Testis (tissue), 3 donors: Measurements from ENCODE around the gene STARD9. TPM values are rescaled to one million over a fixed set of nuclear protein-coding genes. Genes with fewer than 3 reads are reported as not detected.

ENCODE experiments used
- DNase-seq: peaks from one replicate; pipeline ENCODE4 v3.0.0-alpha.2; 2019
- H3K27ac ChIP-seq, 2 donors: fragments of 200-600 bp; sonication (generic); one replicate each; pipeline ENCODE4 v1.5.1; 2019
- H3K27me3 ChIP-seq: fragments of 200-600 bp; sonication (generic); one replicate; pipeline ENCODE4 v1.5.1; 2019
- H3K36me3 ChIP-seq: fragments of 200-600 bp; sonication (generic); one replicate; pipeline ENCODE4 v1.5.1; 2017; ENCODE audit warnings: low read depth; ENCODE audit errors: missing control alignments
- H3K4me1 ChIP-seq: fragments of 200-600 bp; sonication (generic); one replicate; pipeline ENCODE4 v1.5.1; 2019
- H3K4me3 ChIP-seq, 2 donors: fragments of 200-600 bp; sonication (generic); one replicate each; pipeline ENCODE4 v1.5.1; 2017 to 2019
- H3K9me3 ChIP-seq: fragments of 200-600 bp; sonication (generic); one replicate; pipeline ENCODE4 v1.5.1; 2017
- CTCF ChIP-seq, 3 experiments: fragments of 450-650 bp in 2 of 3; fragments of 200-600 bp in 1 of 3; sonication (generic) in 1 of 3; IDR thresholded peaks; one replicate each; pipeline ENCODE4 v1.5.1; 2016 to 2019; ENCODE audit warnings: antibody characterized with exemption in 3 of 3, mild to moderate bottlenecking in 2 of 3, moderate library complexity in 1 of 3
- POLR2A ChIP-seq: fragments of 450-650 bp; IDR thresholded peaks from one replicate; pipeline ENCODE4 v1.6.1; 2017; ENCODE audit warnings: antibody characterized with exemption, mild to moderate bottlenecking, moderate library complexity
- WGBS, 2 donors: methylation state at CpG; one replicate each; pipeline ENCODE4 v1.1.5; 2018; 5-methylcytosine and 5-hydroxymethylcytosine counted together
- intact Hi-C: fragments of 100-400 bp; cut with DNase I; formaldehyde crosslinking; loops from one replicate; pipeline ENCODE4 v1.15.1; 2023; ENCODE audit warnings: low total_unique reads
- polyA plus RNA-seq: library from polyadenylated mRNA; stranded (reverse); fragments of 350-450 nt; fragmentation: Illumina TruSeq; extraction: RNeasy Lipid Tissue Mini Kit (QIAGEN cat#74804); gene quantifications from one replicate; pipeline ENCODE4 v1.2.3, GENCODE V29; 2014; ENCODE audit warnings: low read depth, low replicate concordance; ENCODE audit not compliant: insufficient read depth
- total RNA-seq, 2 donors: library from RNA; depleted of rRNA; stranded (reverse); fragments of >200 nt; gene quantifications; one replicate each; pipeline ENCODE4 v1.2.3, GENCODE V29; 2016

Gene STARD9
- total and polyA plus RNA-seq, 3 donors from 2014 or later: 41.1 to 137 (median 132) TPM

- intact Hi-C loops: no loop called here
- 0 to 2% methylated on average over 9 of the region's 9 CpGs for WGBS, 2 donors
- TF ChIP-seq POLR2A: no peak
- TF ChIP-seq CTCF (IDR thresholded peaks at IDR 0.05): no peak
- peaks cover 17% of the 10 kb centered on the region for H3K4me1 ChIP-seq
- H3K27me3 ChIP-seq: no peaks in the 10 kb centered on the region
- peak overlapping the region; percentile 81 to 91 for H3K4me3 ChIP-seq
- peak overlapping the region; percentile 91 to 94 for H3K27ac ChIP-seq
- no peak for DNase-seq
- H3K9me3 ChIP-seq: no peaks in the 10 kb centered on the region
- H3K36me3 ChIP-seq: no peaks in the 10 kb centered on the region
These were observed 27.5 kb upstream of the STARD9 start for GRCh38 chr15:42547918-42548248.

DNA sequence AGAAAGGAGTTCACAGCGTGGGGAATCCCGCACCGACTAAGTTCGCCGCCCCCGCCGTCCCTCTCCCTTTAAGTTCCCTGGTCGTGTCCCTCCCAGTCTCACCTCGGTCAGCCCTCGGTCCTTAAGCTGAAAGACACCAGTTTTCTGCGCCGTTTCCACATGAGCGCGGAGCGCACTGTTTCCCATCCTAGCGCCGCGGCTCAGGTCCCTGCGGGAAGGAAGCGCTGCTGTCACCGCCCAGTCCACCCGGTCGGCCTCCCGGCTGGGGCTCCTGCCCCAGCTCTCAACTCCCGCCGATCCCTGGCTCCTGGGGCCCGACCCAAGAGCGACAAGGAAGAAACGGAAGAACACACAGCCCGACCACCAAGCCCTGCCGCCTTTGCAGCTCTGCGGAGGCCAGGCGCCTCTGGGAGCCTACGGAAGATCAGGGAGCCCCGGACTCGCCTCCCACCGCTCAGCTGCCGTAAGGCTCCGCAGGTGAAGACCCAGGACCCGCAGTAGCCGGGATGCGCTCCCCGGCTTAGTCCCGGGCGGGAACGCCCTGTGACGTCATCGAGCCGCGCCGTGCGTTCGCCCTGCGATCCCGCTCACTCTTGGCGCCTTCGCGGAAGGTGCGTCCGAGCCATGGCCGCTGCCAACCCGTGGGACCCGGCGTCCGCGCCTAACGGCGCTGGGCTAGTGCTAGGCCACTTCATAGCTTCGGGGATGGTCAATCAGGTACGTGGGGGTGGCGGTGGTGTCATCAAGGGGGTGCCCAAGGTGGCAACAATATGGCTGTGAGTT is 27.0 kb upstream of the STARD9 start, which contains the start of the genes HAUS2 and LRRC57:
Gene HAUS2 (plus strand): TSS at position 590 of the 783 bp plus-strand sequence. CDS start 35 bp downstream, at position 625.
Gene LRRC57 (minus strand): TSS at position 545 of the 783 bp plus-strand sequence. CDS start 359 bp downstream, at position 186.
- H3K9me3 ChIP-seq: no peaks in the 10 kb centered on the region
- TF ChIP-seq CTCF (IDR thresholded peaks at IDR 0.05): peak in 1 of 3 experiments; percentile 3
- peak; percentile 17 for TF ChIP-seq POLR2A
- H3K27ac ChIP-seq: peak within 1 kb of the TSS; percentile 91 to 94
- 0% methylated on average over 29 to 54 of the region's 71 CpGs for WGBS, 2 donors
- H3K4me3 ChIP-seq: peak within 1 kb of the TSS; percentile 81 to 91
- no peaks in the 10 kb centered on the region for H3K27me3 ChIP-seq
- peaks cover 17% of the 10 kb centered on the region for H3K4me1 ChIP-seq
- intact Hi-C loops: no loop called here
- no peaks in the 10 kb centered on the region for H3K36me3 ChIP-seq
- peak; percentile 91 for DNase-seq

DNA sequence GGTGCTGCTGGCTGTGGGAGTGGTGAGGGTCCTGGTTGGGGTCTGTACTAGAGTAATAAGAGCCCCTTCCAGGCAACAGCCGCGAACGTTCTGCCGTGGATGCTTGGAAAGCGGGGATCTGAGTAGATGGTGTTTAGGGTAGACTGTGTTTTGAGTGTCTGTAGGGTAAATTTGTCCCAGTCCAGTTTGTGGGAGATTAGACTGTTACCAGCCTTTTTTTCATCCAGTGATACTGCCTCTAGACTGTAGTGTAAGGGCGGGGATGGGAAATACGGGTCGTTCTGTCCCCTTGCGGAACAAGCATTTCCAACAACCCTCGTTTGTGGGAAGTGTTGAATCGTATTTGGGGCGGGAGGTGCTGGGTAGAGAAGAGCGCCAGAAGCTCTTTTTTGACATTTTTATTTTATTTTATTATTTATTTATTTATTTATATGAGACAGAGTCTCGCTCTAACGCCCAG is 26.3 kb upstream of the STARD9 start:
- intact Hi-C loops: no loop called here
- 0% methylated on average over 15 of the region's 15 CpGs for WGBS, 2 donors
- peak overlapping the region; percentile 81 to 91 for H3K4me3 ChIP-seq
- H3K9me3 ChIP-seq: no peaks in the 10 kb centered on the region
- TF ChIP-seq POLR2A (no peak), CTCF (IDR thresholded peaks at IDR 0.05) (no peak)
- H3K36me3 ChIP-seq: no peaks in the 10 kb centered on the region
- peak overlapping the region; percentile 91 to 94 for H3K27ac ChIP-seq
- peaks cover 17% of the 10 kb centered on the region for H3K4me1 ChIP-seq
- peak; percentile 31 for DNase-seq
- H3K27me3 ChIP-seq: no peaks in the 10 kb centered on the region

- intact Hi-C loops: no loop called here
- TF ChIP-seq POLR2A (no peak), CTCF (IDR thresholded peaks at IDR 0.05) (no peak)
- no peaks in the 10 kb centered on the region for H3K9me3 ChIP-seq
- H3K27me3 ChIP-seq: no peaks in the 10 kb centered on the region
- no peak overlapping the region for H3K27ac ChIP-seq
- H3K4me1 ChIP-seq: peaks cover 17% of the 10 kb centered on the region
- WGBS, 2 donors: 45 to 56% methylated on average over 12 of the region's 12 CpGs
- no peak for DNase-seq
- H3K36me3 ChIP-seq: no peaks in the 10 kb centered on the region
- peak overlapping the region in 1 of 2 donors; percentile 91 for H3K4me3 ChIP-seq
These were observed 25.5 kb upstream of the STARD9 start for GRCh38 chr15:42549741-42550392.
